C4-2B (cell line): Measurements from ENCODE around the gene MTMR2.

ENCODE experiments used
- H3K27ac ChIP-seq: fragments of 450-650 bp; 2 replicates; pipeline ENCODE4 v1.5.1; 2017
- ZFX ChIP-seq: fragments of 450-650 bp; IDR thresholded peaks from 2 replicates; pipeline ENCODE4 v1.6.1; 2017
- TF ChIP-seq, protein P1 (sequence below): fragments of 450-650 bp; conservative IDR thresholded peaks from 2 replicates; pipeline ENCODE4 v1.5.1; 2017; ENCODE audit warnings: mild to moderate bottlenecking

MTMR2 gene

DNA sequence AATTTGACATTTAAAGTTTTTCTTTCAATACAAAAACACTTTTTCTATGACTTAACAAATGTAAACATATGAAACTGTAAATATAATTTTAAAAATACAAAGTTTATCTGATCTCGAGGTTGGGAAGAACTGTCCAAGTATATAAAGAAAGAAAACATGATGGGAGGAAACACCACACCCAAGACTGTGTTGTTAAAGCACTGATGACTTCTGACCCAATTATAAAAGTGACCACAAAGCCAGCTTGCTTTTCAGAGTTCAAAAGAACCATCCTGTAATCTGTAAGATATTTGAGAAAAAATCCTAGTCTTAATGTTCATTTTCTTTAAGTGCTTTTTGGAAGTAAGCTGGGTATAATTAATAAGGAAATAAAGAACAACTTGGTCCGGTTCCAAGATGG lies 118.0 kb downstream of the MTMR2 start:
- TF ChIP-seq, protein P1, sequence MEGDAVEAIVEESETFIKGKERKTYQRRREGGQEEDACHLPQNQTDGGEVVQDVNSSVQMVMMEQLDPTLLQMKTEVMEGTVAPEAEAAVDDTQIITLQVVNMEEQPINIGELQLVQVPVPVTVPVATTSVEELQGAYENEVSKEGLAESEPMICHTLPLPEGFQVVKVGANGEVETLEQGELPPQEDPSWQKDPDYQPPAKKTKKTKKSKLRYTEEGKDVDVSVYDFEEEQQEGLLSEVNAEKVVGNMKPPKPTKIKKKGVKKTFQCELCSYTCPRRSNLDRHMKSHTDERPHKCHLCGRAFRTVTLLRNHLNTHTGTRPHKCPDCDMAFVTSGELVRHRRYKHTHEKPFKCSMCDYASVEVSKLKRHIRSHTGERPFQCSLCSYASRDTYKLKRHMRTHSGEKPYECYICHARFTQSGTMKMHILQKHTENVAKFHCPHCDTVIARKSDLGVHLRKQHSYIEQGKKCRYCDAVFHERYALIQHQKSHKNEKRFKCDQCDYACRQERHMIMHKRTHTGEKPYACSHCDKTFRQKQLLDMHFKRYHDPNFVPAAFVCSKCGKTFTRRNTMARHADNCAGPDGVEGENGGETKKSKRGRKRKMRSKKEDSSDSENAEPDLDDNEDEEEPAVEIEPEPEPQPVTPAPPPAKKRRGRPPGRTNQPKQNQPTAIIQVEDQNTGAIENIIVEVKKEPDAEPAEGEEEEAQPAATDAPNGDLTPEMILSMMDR = no peak
- TF ChIP-seq ZFX = no peak
- no peak overlapping the region for H3K27ac ChIP-seq

DNA sequence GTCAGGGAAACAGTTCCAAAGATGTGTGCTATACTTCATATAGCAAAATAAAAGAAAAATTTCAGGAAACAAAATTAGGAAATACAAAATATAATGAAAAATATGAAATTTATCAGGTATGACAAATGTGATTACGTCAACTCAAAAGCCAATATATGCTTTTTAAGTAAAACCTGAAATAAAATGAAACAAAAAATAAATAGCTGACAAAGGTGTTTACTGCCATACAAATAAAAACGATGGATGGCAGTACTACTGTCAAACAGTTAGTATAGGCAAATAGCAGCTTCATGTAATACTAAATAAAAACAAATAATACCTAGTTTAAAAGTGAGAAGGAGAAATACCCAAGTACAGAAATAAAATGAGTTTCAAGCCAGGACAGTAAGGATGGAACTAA lies 119.9 kb downstream of the MTMR2 start:
- no peak overlapping the region for H3K27ac ChIP-seq
- TF ChIP-seq ZFX = no peak
- TF ChIP-seq, protein P1 = no peak

DNA sequence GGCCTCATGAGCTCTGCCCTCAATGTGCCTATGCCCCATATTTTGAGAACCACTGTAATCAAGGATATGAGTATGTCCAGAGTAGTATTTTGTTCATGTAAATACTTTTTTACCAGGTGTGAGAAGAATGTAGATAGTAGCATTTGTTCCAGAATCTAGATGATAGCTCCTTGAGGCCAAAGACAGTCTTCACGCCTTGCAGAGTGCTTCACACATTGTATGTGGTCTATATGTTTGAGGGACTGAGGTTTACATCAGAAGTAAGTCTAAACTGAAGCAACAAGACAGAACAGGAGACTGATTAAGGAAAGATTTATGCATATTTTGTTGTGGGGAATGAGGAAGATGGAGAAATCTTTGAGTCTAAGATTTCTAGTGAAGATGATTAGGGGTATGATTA lies 121.1 kb downstream of the MTMR2 start:
- no peak for TF ChIP-seq ZFX
- TF ChIP-seq, protein P1 = no peak
- no peak overlapping the region for H3K27ac ChIP-seq

DNA sequence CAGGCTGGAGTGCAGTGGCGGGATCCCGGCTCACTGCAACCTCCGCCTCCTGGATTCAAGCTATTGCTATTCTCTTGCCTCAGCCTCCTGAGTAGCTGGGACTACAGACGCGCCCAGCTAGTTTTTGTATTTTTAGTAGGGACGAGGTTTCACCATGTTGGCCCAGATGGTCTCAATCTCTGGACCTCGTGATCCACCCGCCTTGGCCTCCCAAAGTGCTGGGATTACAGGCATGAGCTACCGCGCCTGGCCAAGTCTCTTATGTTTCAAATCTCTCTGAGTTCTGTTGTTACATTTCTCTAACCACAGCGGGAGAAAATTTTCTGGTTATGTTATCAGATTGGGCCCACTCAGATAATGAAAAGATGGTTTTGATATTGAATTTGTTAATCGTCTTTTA lies 123.5 kb downstream of the MTMR2 start:
- no peak overlapping the region for H3K27ac ChIP-seq
- no peak for TF ChIP-seq ZFX
- TF ChIP-seq, protein P1 = no peak

DNA sequence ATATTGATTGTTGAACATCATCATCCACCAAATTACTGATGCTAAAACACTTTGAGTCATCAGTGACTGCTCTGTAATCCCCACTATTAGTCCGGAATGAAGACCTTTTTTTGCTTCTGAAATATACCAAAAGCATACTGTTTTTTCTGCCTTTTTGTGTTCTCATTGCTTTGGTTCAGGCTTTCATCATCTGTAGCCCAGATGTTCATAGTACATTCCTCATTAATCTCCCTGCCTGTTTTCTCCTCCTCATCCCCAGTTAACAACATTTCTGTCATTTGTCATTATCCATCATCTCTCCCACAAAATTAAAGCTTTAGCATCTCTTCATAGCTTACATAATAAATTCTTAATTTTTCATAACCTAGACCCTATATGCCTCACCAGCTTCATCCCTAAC lies 124.4 kb downstream of the MTMR2 start:
- TF ChIP-seq, protein P1 = no peak
- TF ChIP-seq ZFX = no peak
- H3K27ac ChIP-seq = no peak overlapping the region

DNA sequence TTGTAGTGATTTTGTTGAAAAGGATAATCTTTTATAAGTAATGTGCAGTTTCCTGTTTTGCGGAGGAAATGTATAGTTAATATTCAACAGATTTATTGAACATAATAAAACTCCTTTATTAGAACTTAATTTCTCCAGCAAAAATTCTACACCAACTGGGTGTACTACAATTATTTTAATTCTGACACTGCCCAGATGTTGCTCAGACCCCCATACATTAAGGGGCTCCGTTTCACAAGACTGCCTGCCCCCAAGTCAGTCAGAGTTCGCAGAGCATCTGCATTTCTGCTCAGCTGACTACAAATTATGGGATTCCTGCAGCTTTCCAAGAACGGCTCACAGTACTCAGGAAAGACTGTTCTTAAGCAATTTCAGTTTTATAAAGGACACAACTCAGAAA lies 127.4 kb downstream of the MTMR2 start:
- no peak for TF ChIP-seq ZFX
- TF ChIP-seq, protein P1 = no peak
- no peak overlapping the region for H3K27ac ChIP-seq

DNA sequence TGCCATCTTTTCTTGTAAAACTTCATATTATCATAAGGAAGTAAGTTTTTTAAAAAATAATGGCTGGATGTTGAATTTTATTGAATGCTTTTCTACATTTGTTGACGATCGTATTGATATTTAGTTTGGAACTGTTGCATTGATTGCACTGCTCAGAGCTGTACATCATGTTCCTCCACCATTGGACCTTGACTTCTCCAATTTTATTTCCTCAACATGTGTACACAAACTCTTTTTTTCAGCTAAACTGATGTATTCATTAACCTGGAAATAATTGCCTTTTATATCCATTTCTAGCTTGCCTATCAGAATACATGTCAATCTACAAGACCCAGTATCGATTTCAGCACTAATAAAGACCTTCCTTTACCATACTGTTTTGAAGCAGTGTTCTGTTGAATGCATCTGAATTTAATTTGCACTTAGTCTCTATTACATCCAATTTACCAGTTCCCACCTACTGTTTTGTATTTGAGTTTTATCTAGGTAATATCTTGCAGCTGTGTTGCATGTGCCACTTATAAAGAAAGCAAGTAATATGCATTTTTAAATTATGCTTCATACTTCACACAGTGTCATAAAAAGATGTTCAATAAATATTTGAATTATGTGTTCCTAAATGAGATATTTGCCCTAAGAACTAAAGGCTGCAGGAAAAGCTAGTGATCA lies 128.1 kb downstream of the MTMR2 start:
- H3K27ac ChIP-seq = no peak overlapping the region
- TF ChIP-seq, protein P1 = no peak
- TF ChIP-seq ZFX = no peak
